ENCODE measurements around the gene GPR34.

GRCh38 chrX:41703574-41704029 lies 14.8 kb downstream of the GPR34 start:
- TF ChIP-seq POLR2A (IDR thresholded peaks at IDR 0.05) (no peak), CTCF (IDR thresholded peaks at IDR 0.05) (no peak)
